ENCODE data around the gene MAN2C1. TPM values are rescaled to one million over a fixed set of nuclear protein-coding genes. Genes with fewer than 3 reads are reported as not detected.
A peak's percentile ranks its signal among the peaks of the same experiment; 100 is the strongest.

MAN2C1 gene
- total and polyA plus RNA-seq, 9 of the 15 experiments (the other 6 are each of a cell fraction or from before 2014, with no cell fraction given) = 2.0 to 141 (median 39.9) TPM

DNA sequence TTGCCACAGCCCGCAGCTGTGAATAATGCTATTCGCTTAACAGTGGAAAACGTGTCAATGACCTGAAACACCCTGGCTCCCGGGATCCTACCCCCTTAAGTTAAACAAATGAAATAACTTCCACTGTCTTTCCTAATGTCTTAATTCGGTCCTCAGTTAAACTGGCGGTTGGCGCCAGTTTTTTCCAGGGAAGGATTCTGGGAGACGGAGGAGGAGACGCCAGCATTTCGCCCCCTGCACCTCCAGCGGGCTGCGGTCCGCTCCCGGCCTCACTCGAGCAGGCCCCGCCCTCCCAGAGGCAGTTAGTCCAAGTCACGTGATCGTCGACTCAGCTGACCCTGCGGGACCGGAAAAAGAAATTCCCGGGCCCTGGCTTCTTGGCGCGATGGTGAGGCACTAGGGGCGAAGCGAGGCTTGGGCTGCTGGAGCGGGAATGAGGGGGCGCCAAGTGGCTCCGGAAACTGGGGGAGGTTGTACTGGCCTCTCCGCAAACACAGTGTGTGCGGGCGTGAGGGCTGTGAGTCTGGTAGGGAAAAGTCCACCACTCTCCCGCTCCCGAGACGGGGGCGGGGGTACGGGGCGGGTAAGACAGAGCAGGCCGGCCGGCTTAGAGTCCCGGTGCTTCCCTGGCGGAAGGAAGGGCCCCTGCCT, 32.6 kb downstream of the MAN2C1 start, which contains the start of gene COMMD4 (continued):
- TF ChIP-seq, protein P1, sequence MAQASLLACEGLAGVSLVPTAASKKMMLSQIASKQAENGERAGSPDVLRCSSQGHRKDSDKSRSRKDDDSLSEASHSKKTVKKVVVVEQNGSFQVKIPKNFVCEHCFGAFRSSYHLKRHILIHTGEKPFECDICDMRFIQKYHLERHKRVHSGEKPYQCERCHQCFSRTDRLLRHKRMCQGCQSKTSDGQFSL (CRISPR knock-in tag; IDR thresholded peaks at IDR 0.05) = no peak
- TF ChIP-seq, protein P1 (tag; IDR thresholded peaks at IDR 0.05) = no peak
- TF ChIP-seq, protein P2, sequence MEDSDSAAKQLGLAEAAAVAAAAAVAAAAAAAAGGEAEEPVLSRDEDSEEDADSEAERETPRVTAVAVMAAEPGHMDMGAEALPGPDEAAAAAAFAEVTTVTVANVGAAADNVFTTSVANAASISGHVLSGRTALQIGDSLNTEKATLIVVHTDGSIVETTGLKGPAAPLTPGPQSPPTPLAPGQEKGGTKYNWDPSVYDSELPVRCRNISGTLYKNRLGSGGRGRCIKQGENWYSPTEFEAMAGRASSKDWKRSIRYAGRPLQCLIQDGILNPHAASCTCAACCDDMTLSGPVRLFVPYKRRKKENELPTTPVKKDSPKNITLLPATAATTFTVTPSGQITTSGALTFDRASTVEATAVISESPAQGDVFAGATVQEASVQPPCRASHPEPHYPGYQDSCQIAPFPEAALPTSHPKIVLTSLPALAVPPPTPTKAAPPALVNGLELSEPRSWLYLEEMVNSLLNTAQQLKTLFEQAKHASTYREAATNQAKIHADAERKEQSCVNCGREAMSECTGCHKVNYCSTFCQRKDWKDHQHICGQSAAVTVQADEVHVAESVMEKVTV (CRISPR knock-in tag; IDR thresholded peaks at IDR 0.05) = no peak
- TF ChIP-seq EZH2 (IDR thresholded peaks at IDR 0.05; ENCODE audit: borderline replicate concordance, low read depth, low read length) (no peak), MEF2D (tag; conservative IDR thresholded peaks at IDR 0.05; ENCODE audit: low read depth) (no peak; the same call in 1 of the 2 replicates), SIRT6 (IDR thresholded peaks at IDR 0.05; ENCODE audit: low read depth, low read length) (no peak), TCF7 (IDR thresholded peaks at IDR 0.05; ENCODE audit: borderline replicate concordance) (peak; percentile 44; the same call in 1 of the 2 replicates), EP400 (IDR thresholded peaks at IDR 0.05) (peak; percentile 87), FUS (optimal IDR thresholded peaks at IDR 0.05; ENCODE audit: low read depth, low read length) (no peak), PHB2 (IDR thresholded peaks at IDR 0.05; ENCODE audit: low read depth) (no peak), ZKSCAN3 (CRISPR knock-in tag; IDR thresholded peaks at IDR 0.05) (no peak), ZNF57 (CRISPR knock-in tag; IDR thresholded peaks at IDR 0.05) (no peak), BCL6 (CRISPR knock-in tag; IDR thresholded peaks at IDR 0.05) (no peak), GABPA (tag; conservative IDR thresholded peaks at IDR 0.05; ENCODE audit: low read depth) (peak; percentile 88), TARDBP (IDR thresholded peaks at IDR 0.05) (no peak), ZBTB7A (IDR thresholded peaks at IDR 0.05; ENCODE audit: borderline replicate concordance, control insufficient read depth, low read depth, low read length) (no peak), POLR3A (IDR thresholded peaks at IDR 0.05; ENCODE audit: borderline replicate concordance, extremely low read depth, insufficient read depth, insufficient read length) (no peak), PTTG1 (tag; IDR thresholded peaks at IDR 0.05; ENCODE audit: low read depth) (no peak), ZFX (CRISPR knock-in tag; IDR thresholded peaks at IDR 0.05) (peak; percentile 81), E2F3 (CRISPR knock-in tag; IDR thresholded peaks at IDR 0.05) (peak; percentile 80; the same call in 1 of the 2 replicates), THRAP3 (IDR thresholded peaks at IDR 0.05; ENCODE audit: borderline replicate concordance) (no peak), ZNF436 (CRISPR knock-in tag; IDR thresholded peaks at IDR 0.05) (no peak), POLR2A (conservative IDR thresholded peaks at IDR 0.05) (peak; percentile 85), CREB1 (IDR thresholded peaks at IDR 0.05) (peak; percentile 45; the same call in 1 of the 2 replicates), CREB1 (CRISPR knock-in tag; IDR thresholded peaks at IDR 0.05) (no peak)
- TF ChIP-seq, protein P3, sequence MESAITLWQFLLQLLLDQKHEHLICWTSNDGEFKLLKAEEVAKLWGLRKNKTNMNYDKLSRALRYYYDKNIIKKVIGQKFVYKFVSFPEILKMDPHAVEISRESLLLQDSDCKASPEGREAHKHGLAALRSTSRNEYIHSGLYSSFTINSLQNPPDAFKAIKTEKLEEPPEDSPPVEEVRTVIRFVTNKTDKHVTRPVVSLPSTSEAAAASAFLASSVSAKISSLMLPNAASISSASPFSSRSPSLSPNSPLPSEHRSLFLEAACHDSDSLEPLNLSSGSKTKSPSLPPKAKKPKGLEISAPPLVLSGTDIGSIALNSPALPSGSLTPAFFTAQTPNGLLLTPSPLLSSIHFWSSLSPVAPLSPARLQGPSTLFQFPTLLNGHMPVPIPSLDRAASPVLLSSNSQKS (CRISPR knock-in tag; IDR thresholded peaks at IDR 0.05) = no peak
- TF ChIP-seq, protein P4, sequence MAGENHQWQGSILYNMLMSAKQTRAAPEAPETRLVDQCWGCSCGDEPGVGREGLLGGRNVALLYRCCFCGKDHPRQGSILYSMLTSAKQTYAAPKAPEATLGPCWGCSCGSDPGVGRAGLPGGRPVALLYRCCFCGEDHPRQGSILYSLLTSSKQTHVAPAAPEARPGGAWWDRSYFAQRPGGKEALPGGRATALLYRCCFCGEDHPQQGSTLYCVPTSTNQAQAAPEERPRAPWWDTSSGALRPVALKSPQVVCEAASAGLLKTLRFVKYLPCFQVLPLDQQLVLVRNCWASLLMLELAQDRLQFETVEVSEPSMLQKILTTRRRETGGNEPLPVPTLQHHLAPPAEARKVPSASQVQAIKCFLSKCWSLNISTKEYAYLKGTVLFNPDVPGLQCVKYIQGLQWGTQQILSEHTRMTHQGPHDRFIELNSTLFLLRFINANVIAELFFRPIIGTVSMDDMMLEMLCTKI (IDR thresholded peaks at IDR 0.05; ENCODE audit: partially characterized antibody) = no peak
